Glutamatergic neuron (in vitro differentiated cells): ENCODE results near the gene FNDC3B. TPM values are rescaled to one million over a fixed set of nuclear protein-coding genes. Genes with fewer than 3 reads are reported as not detected.

ENCODE experiments used
- DNase-seq: peaks from one replicate; pipeline ENCODE4 v3.0.0; 2022
- H3K27ac Mint-ChIP-seq: one replicate; pipeline ENCODE4 v1.8.0; 2020; ENCODE audit warnings: mild to moderate bottlenecking, mixed read lengths, inconsistent platforms; ENCODE audit not compliant: unreplicated experiment
- H3K27me3 Mint-ChIP-seq: one replicate; pipeline ENCODE4 v1.8.0; 2020; ENCODE audit warnings: mild to moderate bottlenecking, moderate library complexity, mixed read lengths, inconsistent platforms; ENCODE audit not compliant: unreplicated experiment
- H3K36me3 Mint-ChIP-seq: one replicate; pipeline ENCODE4 v1.8.0; 2020; ENCODE audit warnings: mild to moderate bottlenecking, mixed read lengths, inconsistent platforms; ENCODE audit not compliant: unreplicated experiment
- H3K4me1 Mint-ChIP-seq: one replicate; pipeline ENCODE4 v1.8.0; 2020; ENCODE audit warnings: mild to moderate bottlenecking, low read depth, mixed read lengths, inconsistent platforms; ENCODE audit not compliant: unreplicated experiment
- H3K4me3 Mint-ChIP-seq: one replicate; pipeline ENCODE4 v1.8.0; 2020; ENCODE audit warnings: mild to moderate bottlenecking, mixed read lengths, inconsistent platforms; ENCODE audit not compliant: unreplicated experiment
- H3K9me3 Mint-ChIP-seq: one replicate; pipeline ENCODE4 v1.8.0; 2020; ENCODE audit warnings: mild to moderate bottlenecking, moderate library complexity, mixed read lengths, inconsistent platforms; ENCODE audit not compliant: unreplicated experiment
- CTCF ChIP-seq: fragments of 200-600 bp; sonication (generic); IDR thresholded peaks from one replicate; pipeline ENCODE4 v1.5.0; 2021; ENCODE audit not compliant: partially characterized antibody, unreplicated experiment
- total RNA-seq: library from RNA; stranded (reverse); fragmentation: NEBNext Ultra II Directional; extraction: Animal tissue kit (Norgen Biotek cat#: 25700); gene quantifications from one replicate; pipeline ENCODE4 v1.2.1, GENCODE V29; 2021; ENCODE audit not compliant: unreplicated experiment

The FNDC3B gene
- total RNA-seq, 1 donor from 2014 or later = 11.7 TPM

GRCh38 chr3:172078244-172078643 is 38.9 kb downstream of the FNDC3B start:
- H3K4me3 Mint-ChIP-seq = no peak overlapping the region
- H3K36me3 Mint-ChIP-seq = no peaks in the 10 kb centered on the region
- no peak overlapping the region for H3K27ac Mint-ChIP-seq

GRCh38 chr3:172078721-172079120 is 39.3 kb downstream of the FNDC3B start:
- Mint-ChIP-seq H3K27me3 (no peaks in the 10 kb centered on the region), H3K9me3 (no peaks in the 10 kb centered on the region), H3K27ac (no peak overlapping the region), H3K4me1 (peaks cover 3% of the 10 kb centered on the region), H3K36me3 (no peaks in the 10 kb centered on the region), H3K4me3 (no peak overlapping the region)
- DNase-seq = no peak
- TF ChIP-seq CTCF = no peak

More at GRCh38 chr3:172078244-172078643, 38.9 kb downstream of the FNDC3B start:
- TF ChIP-seq CTCF = no peak
- no peaks in the 10 kb centered on the region for H3K27me3 Mint-ChIP-seq
- H3K9me3 Mint-ChIP-seq = no peaks in the 10 kb centered on the region
- H3K4me1 Mint-ChIP-seq = peaks cover 3% of the 10 kb centered on the region
- no peak for DNase-seq

DNA sequence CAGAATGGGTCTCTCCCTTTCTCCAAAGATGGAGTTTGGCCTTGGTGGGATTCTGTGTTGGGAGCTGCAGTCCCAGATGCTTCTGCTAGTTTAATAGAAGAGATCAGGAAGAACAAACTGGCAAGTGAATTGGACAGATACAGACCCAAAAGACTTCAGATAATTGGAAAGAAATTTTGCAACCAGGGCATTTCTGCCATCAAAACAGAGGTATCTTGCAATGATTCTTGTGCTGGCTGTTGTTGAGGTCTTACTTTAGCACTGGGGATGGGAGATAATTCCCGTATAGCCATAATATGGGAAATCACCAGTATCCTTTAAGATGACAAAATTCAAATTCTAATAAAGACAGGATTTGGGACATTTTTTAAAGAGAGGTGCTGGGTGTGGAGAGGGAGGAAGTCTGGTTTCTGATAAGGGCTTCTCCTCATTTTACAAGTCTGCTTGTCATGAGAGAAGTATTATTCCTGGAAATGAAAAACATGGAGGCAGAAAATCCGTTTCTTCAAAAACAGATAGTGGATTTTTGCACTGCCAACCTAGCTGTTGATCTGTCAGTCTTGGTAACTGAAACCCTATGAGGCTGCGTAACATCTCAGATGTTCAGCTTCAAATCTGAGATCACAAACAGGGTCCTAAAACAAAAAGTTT is 40.1 kb downstream of the FNDC3B start:
- Mint-ChIP-seq H3K4me3 (no peak overlapping the region), H3K36me3 (no peaks in the 10 kb centered on the region), H3K27ac (no peak overlapping the region), H3K4me1 (peaks cover 3% of the 10 kb centered on the region), H3K9me3 (no peaks in the 10 kb centered on the region), H3K27me3 (no peaks in the 10 kb centered on the region)
- TF ChIP-seq CTCF = no peak
- no peak for DNase-seq

DNA sequence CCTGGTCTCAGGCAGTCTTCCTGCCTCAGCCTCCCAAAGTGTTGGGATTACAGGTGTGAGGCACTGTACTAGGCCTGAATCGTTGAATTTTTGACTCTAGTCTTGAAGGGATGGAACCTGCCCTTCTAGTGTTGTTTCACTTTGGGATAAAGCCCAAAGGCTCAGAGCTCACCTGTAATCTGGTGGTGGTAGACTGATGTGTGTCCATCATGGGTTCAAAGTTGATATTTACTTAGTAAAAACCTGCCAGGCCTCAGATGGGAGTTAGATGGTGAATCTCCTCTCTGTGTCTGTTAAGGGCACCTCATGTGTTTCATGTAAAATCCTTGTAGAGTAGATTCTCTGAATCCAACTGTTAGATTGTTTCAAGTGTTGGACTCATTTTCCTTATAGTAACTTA is 41.1 kb downstream of the FNDC3B start:
- H3K27me3 Mint-ChIP-seq = no peaks in the 10 kb centered on the region
- no peak overlapping the region for H3K27ac Mint-ChIP-seq
- no peaks in the 10 kb centered on the region for H3K36me3 Mint-ChIP-seq
- H3K9me3 Mint-ChIP-seq = no peaks in the 10 kb centered on the region
- DNase-seq = no peak
- no peak for TF ChIP-seq CTCF
- H3K4me1 Mint-ChIP-seq = peaks cover 3% of the 10 kb centered on the region
- no peak overlapping the region for H3K4me3 Mint-ChIP-seq

DNA sequence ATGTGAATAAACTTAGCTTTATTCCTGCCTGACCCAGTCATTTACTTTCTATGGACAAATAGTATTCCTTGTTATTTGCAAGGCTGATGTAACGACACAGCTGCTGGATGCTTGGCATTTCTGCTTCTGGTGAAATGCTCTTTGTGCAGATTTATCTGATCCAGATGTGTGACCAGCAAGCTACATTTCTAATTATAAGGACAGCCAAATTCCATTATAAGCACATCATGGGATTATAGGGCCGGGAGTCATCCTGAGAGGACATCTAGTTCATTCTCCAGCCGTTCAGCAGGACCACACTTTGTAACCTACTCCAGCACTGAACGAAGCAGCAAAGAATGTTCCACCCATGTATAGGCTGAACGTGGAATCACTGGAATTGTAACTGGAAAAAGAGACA is 42.9 kb downstream of the FNDC3B start:
- peaks cover 3% of the 10 kb centered on the region for H3K4me1 Mint-ChIP-seq
- H3K36me3 Mint-ChIP-seq = no peaks in the 10 kb centered on the region
- H3K27me3 Mint-ChIP-seq = no peaks in the 10 kb centered on the region
- H3K9me3 Mint-ChIP-seq = no peaks in the 10 kb centered on the region
- H3K27ac Mint-ChIP-seq = no peak overlapping the region
- no peak for TF ChIP-seq CTCF
- no peak overlapping the region for H3K4me3 Mint-ChIP-seq
- DNase-seq = no peak
